ENCODE data around the gene RABGAP1.

RABGAP1 gene

GRCh38 chr9:122975196-122975595 is 34.4 kb downstream of the RABGAP1 start:
- Histone ChIP-seq H3K27me3 (replicated peaks; ENCODE audit: insufficient read depth, low read length) (no peaks in the 10 kb centered on the region), H3F3A (ENCODE audit: insufficient read depth, low read length) (no peaks in the 10 kb centered on the region), H3K4me2 (ENCODE audit: low read depth, low read length) (no peak overlapping the region), H3K27ac (ENCODE audit: low read length) (no peak overlapping the region), H3K9ac (ENCODE audit: low read length) (no peak overlapping the region), H3K36me3 (replicated peaks; ENCODE audit: insufficient read depth, low read length) (no peaks in the 10 kb centered on the region; the same call in 1 of the 2 replicates), H3K79me2 (ENCODE audit: low read length) (no peaks in the 10 kb centered on the region), H3K9me3 (replicated peaks; ENCODE audit: insufficient read depth, low read length) (no peaks in the 10 kb centered on the region), H4K20me1 (ENCODE audit: insufficient read depth, low read length) (no peaks in the 10 kb centered on the region), H3K9me2 (replicated peaks; ENCODE audit: insufficient read depth, low read length) (no peaks in the 10 kb centered on the region), H3K4me3 (ENCODE audit: low read length) (no peak overlapping the region), H2AFZ (ENCODE audit: low read length) (no peak overlapping the region), H3K4me1 (ENCODE audit: low read length) (no peaks in the 10 kb centered on the region)
- TF ChIP-seq EZH2 (optimal IDR thresholded peaks at IDR 0.05; ENCODE audit: low read depth, low read length) = no peak
- no peak for TF ChIP-seq EZH2phosphoT487 (IDR thresholded peaks at IDR 0.05; ENCODE audit: low read length)
- TF ChIP-seq, protein P1, sequence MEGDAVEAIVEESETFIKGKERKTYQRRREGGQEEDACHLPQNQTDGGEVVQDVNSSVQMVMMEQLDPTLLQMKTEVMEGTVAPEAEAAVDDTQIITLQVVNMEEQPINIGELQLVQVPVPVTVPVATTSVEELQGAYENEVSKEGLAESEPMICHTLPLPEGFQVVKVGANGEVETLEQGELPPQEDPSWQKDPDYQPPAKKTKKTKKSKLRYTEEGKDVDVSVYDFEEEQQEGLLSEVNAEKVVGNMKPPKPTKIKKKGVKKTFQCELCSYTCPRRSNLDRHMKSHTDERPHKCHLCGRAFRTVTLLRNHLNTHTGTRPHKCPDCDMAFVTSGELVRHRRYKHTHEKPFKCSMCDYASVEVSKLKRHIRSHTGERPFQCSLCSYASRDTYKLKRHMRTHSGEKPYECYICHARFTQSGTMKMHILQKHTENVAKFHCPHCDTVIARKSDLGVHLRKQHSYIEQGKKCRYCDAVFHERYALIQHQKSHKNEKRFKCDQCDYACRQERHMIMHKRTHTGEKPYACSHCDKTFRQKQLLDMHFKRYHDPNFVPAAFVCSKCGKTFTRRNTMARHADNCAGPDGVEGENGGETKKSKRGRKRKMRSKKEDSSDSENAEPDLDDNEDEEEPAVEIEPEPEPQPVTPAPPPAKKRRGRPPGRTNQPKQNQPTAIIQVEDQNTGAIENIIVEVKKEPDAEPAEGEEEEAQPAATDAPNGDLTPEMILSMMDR (IDR thresholded peaks at IDR 0.05; ENCODE audit: low read length) = no peak
- no peak for DNase-seq

DNA sequence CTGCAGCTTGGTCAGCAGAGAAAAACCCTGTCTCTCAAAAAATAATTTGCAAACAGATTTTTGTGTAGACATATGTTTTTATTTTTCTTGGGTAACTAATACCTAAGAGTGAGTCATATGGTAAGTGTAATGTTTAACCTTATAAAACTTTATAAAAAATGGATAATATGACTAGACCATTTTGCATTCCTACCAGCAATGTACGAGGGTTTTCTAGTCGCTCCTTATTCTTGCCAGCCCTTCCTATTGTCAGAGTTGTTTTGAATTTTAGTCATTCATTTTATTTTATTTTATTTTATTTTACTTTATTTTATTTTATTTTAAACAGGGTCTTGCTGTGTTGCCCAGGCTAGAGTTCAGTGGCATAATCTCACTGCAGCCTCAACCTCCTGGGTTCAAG is 37.8 kb downstream of the RABGAP1 start:
- H3K4me1 ChIP-seq (ENCODE audit: low read length) = no peaks in the 10 kb centered on the region
- H3F3A ChIP-seq (ENCODE audit: insufficient read depth, low read length) = no peaks in the 10 kb centered on the region
- 0 out of 2 replicates have a peak, but pooled peaks cover 5% of the 10 kb centered on the region for H3K79me2 ChIP-seq (ENCODE audit: low read length)
- no peaks in the 10 kb centered on the region; the same call in 1 of the 2 replicates for H3K36me3 ChIP-seq (replicated peaks; ENCODE audit: insufficient read depth, low read length)
- TF ChIP-seq, protein P1 (IDR thresholded peaks at IDR 0.05; ENCODE audit: low read length) = no peak
- TF ChIP-seq EZH2 (optimal IDR thresholded peaks at IDR 0.05; ENCODE audit: low read depth, low read length) (no peak), EZH2phosphoT487 (IDR thresholded peaks at IDR 0.05; ENCODE audit: low read length) (no peak)
- H3K9me3 ChIP-seq (replicated peaks; ENCODE audit: insufficient read depth, low read length) = no peaks in the 10 kb centered on the region
- no peaks in the 10 kb centered on the region for H3K9me2 ChIP-seq (replicated peaks; ENCODE audit: insufficient read depth, low read length)
- DNase-seq = no peak
- no peak overlapping the region for H3K27ac ChIP-seq (ENCODE audit: low read length)
- no peaks in the 10 kb centered on the region for H3K27me3 ChIP-seq (replicated peaks; ENCODE audit: insufficient read depth, low read length)
- no peak overlapping the region for H3K9ac ChIP-seq (ENCODE audit: low read length)
- H2AFZ ChIP-seq (ENCODE audit: low read length) = no peak overlapping the region
- no peaks in the 10 kb centered on the region for H4K20me1 ChIP-seq (ENCODE audit: insufficient read depth, low read length)
- H3K4me3 ChIP-seq (ENCODE audit: low read length) = no peak overlapping the region
- no peak overlapping the region for H3K4me2 ChIP-seq (ENCODE audit: low read depth, low read length)

DNA sequence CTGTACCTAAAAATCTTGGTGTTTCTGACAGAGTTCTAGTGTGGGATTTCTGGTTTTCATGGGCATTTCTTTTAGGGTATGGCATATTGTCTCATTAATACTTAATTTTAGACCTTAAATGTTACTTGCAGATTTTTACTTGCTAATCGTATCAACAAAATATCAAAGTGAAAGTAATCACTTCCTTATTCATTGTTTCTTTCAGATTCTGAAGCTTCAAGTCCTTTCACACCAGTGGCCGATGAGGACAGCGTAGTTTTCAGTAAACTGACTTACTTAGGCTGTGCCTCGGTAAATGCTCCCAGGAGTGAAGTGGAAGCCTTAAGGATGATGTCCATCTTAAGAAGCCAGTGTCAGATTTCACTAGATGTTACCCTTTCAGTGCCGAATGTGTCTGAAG is 45.2 kb downstream of the RABGAP1 start:
- 0 out of 2 replicates have a peak, but pooled peaks cover 5% of the 10 kb centered on the region for H3K79me2 ChIP-seq (ENCODE audit: low read length)
- H3K4me3 ChIP-seq (ENCODE audit: low read length) = no peak overlapping the region
- H3K9ac ChIP-seq (ENCODE audit: low read length) = no peak overlapping the region
- no peaks in the 10 kb centered on the region for H4K20me1 ChIP-seq (ENCODE audit: insufficient read depth, low read length)
- no peak for DNase-seq
- H3K4me2 ChIP-seq (ENCODE audit: low read depth, low read length) = no peak overlapping the region
- peaks cover 12% of the 10 kb centered on the region for H3F3A ChIP-seq (ENCODE audit: insufficient read depth, low read length)
- H3K4me1 ChIP-seq (ENCODE audit: low read length) = peaks cover 11% of the 10 kb centered on the region
- H3K9me3 ChIP-seq (replicated peaks; ENCODE audit: insufficient read depth, low read length) = no peaks in the 10 kb centered on the region
- 0 out of 2 replicates have a peak, but pooled peaks cover 3% of the 10 kb centered on the region for H3K36me3 ChIP-seq (replicated peaks; ENCODE audit: insufficient read depth, low read length)
- H3K27ac ChIP-seq (ENCODE audit: low read length) = no peak overlapping the region
- no peaks in the 10 kb centered on the region for H3K27me3 ChIP-seq (replicated peaks; ENCODE audit: insufficient read depth, low read length)
- no peaks in the 10 kb centered on the region for H3K9me2 ChIP-seq (replicated peaks; ENCODE audit: insufficient read depth, low read length)
- no peak overlapping the region for H2AFZ ChIP-seq (ENCODE audit: low read length)
- TF ChIP-seq EZH2phosphoT487 (IDR thresholded peaks at IDR 0.05; ENCODE audit: low read length) = no peak
- no peak for TF ChIP-seq EZH2 (optimal IDR thresholded peaks at IDR 0.05; ENCODE audit: low read depth, low read length)

DNA sequence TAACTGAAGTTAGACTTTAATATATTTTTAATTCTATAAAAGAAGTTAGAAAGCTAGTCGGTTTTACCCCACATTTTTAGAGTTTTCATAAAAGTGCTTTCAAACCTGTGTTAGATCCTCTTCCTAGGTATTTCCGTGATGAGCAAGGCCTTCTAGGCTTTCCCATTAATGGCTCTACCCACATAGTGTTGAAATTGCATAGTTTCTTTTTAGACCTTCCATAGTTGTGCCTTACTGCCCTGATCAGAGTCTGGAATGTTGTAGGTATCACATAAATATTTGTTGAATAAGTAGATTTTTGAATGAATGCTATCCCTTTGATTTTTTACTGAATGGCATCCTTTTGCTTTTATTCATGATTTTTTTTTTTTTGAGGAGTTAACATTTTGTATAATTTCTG is 47.3 kb downstream of the RABGAP1 start:
- no peak overlapping the region for H3K27ac ChIP-seq (ENCODE audit: low read length)
- H3K79me2 ChIP-seq (ENCODE audit: low read length) = no peaks in the 10 kb centered on the region
- TF ChIP-seq, protein P1 (IDR thresholded peaks at IDR 0.05; ENCODE audit: low read length) = no peak
- no peak for TF ChIP-seq EZH2phosphoT487 (IDR thresholded peaks at IDR 0.05; ENCODE audit: low read length)
- TF ChIP-seq EZH2 (optimal IDR thresholded peaks at IDR 0.05; ENCODE audit: low read depth, low read length) = no peak
- no peaks in the 10 kb centered on the region for H3K9me3 ChIP-seq (replicated peaks; ENCODE audit: insufficient read depth, low read length)
- no peak overlapping the region for H3K9ac ChIP-seq (ENCODE audit: low read length)
- no peaks in the 10 kb centered on the region for H4K20me1 ChIP-seq (ENCODE audit: insufficient read depth, low read length)
- H3F3A ChIP-seq (ENCODE audit: insufficient read depth, low read length) = peaks cover 12% of the 10 kb centered on the region
- H3K27me3 ChIP-seq (replicated peaks; ENCODE audit: insufficient read depth, low read length) = no peaks in the 10 kb centered on the region
- H3K4me1 ChIP-seq (ENCODE audit: low read length) = peaks cover 11% of the 10 kb centered on the region
- no peaks in the 10 kb centered on the region for H3K9me2 ChIP-seq (replicated peaks; ENCODE audit: insufficient read depth, low read length)
- no peak overlapping the region for H2AFZ ChIP-seq (ENCODE audit: low read length)
- H3K4me2 ChIP-seq (ENCODE audit: low read depth, low read length) = no peak overlapping the region
- 0 out of 2 replicates have a peak, but pooled peaks cover 3% of the 10 kb centered on the region for H3K36me3 ChIP-seq (replicated peaks; ENCODE audit: insufficient read depth, low read length)
- no peak for DNase-seq
- no peak overlapping the region for H3K4me3 ChIP-seq (ENCODE audit: low read length)
